Smooth muscle cell (in vitro differentiated cells): ENCODE results near the gene CFAP100. TPM values are rescaled to one million over a fixed set of nuclear protein-coding genes. Genes with fewer than 3 reads are reported as not detected.

ENCODE experiments used
- DNase-seq: peaks from one replicate; lab custom pipeline; 2025; ENCODE audit not compliant: unreplicated experiment; lab: John Stamatoyannopoulos, UW
- H2AFZ ChIP-seq: fragments of 200-600 bp; sonication (generic); 2 replicates; pipeline ENCODE4 v1.6.0; 2016; ENCODE audit warnings: antibody characterized with exemption, low read depth, mild to moderate bottlenecking
- H3F3A ChIP-seq: fragments of 200-600 bp; sonication (generic); 2 replicates; pipeline ENCODE4 v1.6.0; 2017; ENCODE audit warnings: antibody characterized with exemption, low read depth
- H3K27ac ChIP-seq: fragments of 200-600 bp; sonication (generic); 2 replicates; pipeline ENCODE4 v1.5.1; 2016; ENCODE audit warnings: low read depth, mild to moderate bottlenecking
- H3K27me3 ChIP-seq: fragments of 200-600 bp; sonication (generic); 2 replicates; pipeline ENCODE4 v1.6.1; 2016; ENCODE audit warnings: low read depth, mild to moderate bottlenecking
- H3K36me3 ChIP-seq: fragments of 200-600 bp; sonication (generic); 2 replicates; pipeline ENCODE4 v1.5.1; 2016; ENCODE audit warnings: low read depth
- H3K4me1 ChIP-seq: fragments of 200-600 bp; sonication (generic); 2 replicates; pipeline ENCODE4 v1.5.1; 2016; ENCODE audit warnings: low read depth
- H3K4me2 ChIP-seq: fragments of 200-600 bp; sonication (generic); 2 replicates; pipeline ENCODE4 v1.6.0; 2016; ENCODE audit warnings: mild to moderate bottlenecking
- H3K4me3 ChIP-seq: fragments of 200-600 bp; sonication (generic); 2 replicates; pipeline ENCODE4 v1.5.1; 2016; ENCODE audit warnings: mild to moderate bottlenecking
- H3K79me2 ChIP-seq: fragments of 200-600 bp; sonication (generic); 2 replicates; pipeline ENCODE4 v1.6.0; 2016; ENCODE audit warnings: low read depth, mild to moderate bottlenecking
- H3K9ac ChIP-seq: fragments of 200-600 bp; sonication (generic); 2 replicates; pipeline ENCODE4 v1.6.0; 2016; ENCODE audit warnings: low read depth
- H3K9me3 ChIP-seq: fragments of 200-600 bp; sonication (generic); replicated peaks from 2 replicates; pipeline ENCODE4 v1.5.1; 2016; ENCODE audit warnings: low read depth
- H4K20me1 ChIP-seq: fragments of 200-600 bp; sonication (generic); 2 replicates; pipeline ENCODE4 v1.6.0; 2016; ENCODE audit warnings: low read depth
- CTCF ChIP-seq: fragments of 200-600 bp; sonication (generic); IDR thresholded peaks from 2 replicates; pipeline ENCODE4 v1.5.1; 2017; ENCODE audit warnings: borderline replicate concordance, mild to moderate bottlenecking, antibody characterized with exemption; ENCODE audit not compliant: insufficient read depth, poor library complexity, severe bottlenecking
- WGBS: methylation state at CpG from one replicate; pipeline ENCODE4 v1.1.7; 2016; ENCODE audit warnings: low lambda C conversion rate; 5-methylcytosine and 5-hydroxymethylcytosine counted together
- polyA plus RNA-seq: library from polyadenylated mRNA; unstranded; fragments of >200 nt; fragmentation: Nextera tagmentation; extraction: Ambion mirVana; gene quantifications from 2 replicates; pipeline ENCODE4 v1.2.1, GENCODE V29; 2016
- total RNA-seq: library from RNA; depleted of rRNA; stranded (reverse); fragments of >200 nt; gene quantifications from 2 replicates; pipeline ENCODE4 v1.2.3, GENCODE V29; 2014

CFAP100 gene
- total and polyA plus RNA-seq, 2 experiments from 2014 or later = not detected

DNA sequence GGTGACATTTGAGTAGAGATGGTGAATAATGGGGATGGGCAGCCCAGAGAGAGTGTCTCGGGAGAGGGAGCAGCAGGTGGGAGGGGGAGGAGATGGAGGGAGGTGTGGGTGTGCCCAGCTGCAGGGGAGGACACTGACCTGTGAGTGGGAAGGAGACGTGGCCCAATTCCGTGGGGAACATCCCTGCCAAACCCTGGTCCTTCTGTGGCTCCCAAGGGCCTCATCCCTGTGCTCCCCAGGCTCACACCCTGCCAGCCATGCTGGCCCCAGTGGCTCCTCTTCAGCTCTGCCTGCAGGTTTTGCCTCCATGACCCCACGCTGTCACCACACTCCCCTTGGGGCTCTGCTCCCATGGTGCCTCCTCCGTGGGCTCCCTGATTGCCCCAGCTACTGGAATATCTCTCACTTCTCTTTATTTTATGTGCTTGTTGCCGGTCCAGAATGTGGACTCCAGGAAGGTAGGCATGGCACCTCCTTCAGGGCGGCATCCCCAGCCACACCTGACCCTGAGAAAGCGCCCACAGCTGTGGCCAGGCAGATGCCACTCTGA, 7.0 kb downstream of the CFAP100 start:
- H3K27ac ChIP-seq = no peak overlapping the region
- H3K79me2 ChIP-seq = no peaks in the 10 kb centered on the region
- no peaks in the 10 kb centered on the region for H3K36me3 ChIP-seq
- H3K27me3 ChIP-seq = no peaks in the 10 kb centered on the region
- H3K4me3 ChIP-seq = no peak overlapping the region
- H3K9me3 ChIP-seq = no peaks in the 10 kb centered on the region
- no peak for DNase-seq
- no peak for TF ChIP-seq CTCF
- no peaks in the 10 kb centered on the region for H4K20me1 ChIP-seq
- no peak overlapping the region for H2AFZ ChIP-seq
- no peaks in the 10 kb centered on the region for H3F3A ChIP-seq
- WGBS = 84% methylated on average over 6 of the region's 8 CpGs
- H3K9ac ChIP-seq = no peak overlapping the region
- no peaks in the 10 kb centered on the region for H3K4me1 ChIP-seq
- H3K4me2 ChIP-seq = no peak overlapping the region

DNA sequence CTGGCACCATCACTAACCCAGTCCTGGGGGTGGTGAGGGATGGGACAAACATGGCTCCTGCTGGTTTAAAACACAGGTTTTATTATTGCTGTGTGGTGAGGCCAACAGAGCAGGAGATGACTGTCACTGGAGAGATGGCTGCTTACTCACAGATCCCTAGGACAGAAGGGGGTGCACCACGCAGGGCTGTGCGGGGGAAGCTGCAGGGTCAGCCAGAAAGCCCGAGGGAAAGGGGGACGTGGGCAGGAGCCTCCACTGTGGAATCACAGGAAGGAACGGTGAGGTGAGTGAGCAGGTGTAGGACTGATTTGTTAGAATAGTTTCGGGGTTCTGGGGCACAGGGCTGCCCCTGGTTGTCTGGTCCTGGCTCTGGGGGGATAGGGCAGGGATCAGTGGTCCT, 7.5 kb downstream of the CFAP100 start:
- WGBS = 87% methylated on average over 6 of the region's 6 CpGs
- Histone ChIP-seq H3K79me2 (no peaks in the 10 kb centered on the region), H3K4me1 (no peaks in the 10 kb centered on the region), H3K27ac (no peak overlapping the region), H3K9me3 (no peaks in the 10 kb centered on the region), H3F3A (no peaks in the 10 kb centered on the region), H3K4me2 (no peak overlapping the region), H3K9ac (no peak overlapping the region), H3K4me3 (no peak overlapping the region), H4K20me1 (no peaks in the 10 kb centered on the region), H3K27me3 (no peaks in the 10 kb centered on the region), H3K36me3 (no peaks in the 10 kb centered on the region), H2AFZ (no peak overlapping the region)
- DNase-seq = no peak
- TF ChIP-seq CTCF = no peak

GRCh38 chr3:126402666-126403302, 8.1 kb downstream of the CFAP100 start:
- Histone ChIP-seq H3K27ac (no peak overlapping the region), H3K27me3 (no peaks in the 10 kb centered on the region), H4K20me1 (no peaks in the 10 kb centered on the region), H3K36me3 (no peaks in the 10 kb centered on the region), H3K9me3 (no peaks in the 10 kb centered on the region), H3K4me1 (no peaks in the 10 kb centered on the region), H3F3A (no peaks in the 10 kb centered on the region), H2AFZ (no peak overlapping the region), H3K79me2 (no peaks in the 10 kb centered on the region), H3K4me3 (no peak overlapping the region), H3K4me2 (no peak overlapping the region), H3K9ac (no peak overlapping the region)
- WGBS = 82% methylated on average over 12 of the region's 12 CpGs
- no peak for TF ChIP-seq CTCF
- DNase-seq = no peak
